ENCODE measurements around the gene EPC1.

- TF ChIP-seq POLR2A (IDR thresholded peaks at IDR 0.05) (no peak), CTCF (IDR thresholded peaks at IDR 0.05) (no peak)
These were observed 41.5 kb upstream of the EPC1 start for GRCh38 chr10:32388258-32389027.
